ENCODE data around the gene SMPD3.
"Not testable (repeated sequence)": the region's sequence is repeated elsewhere in the genome, so short reads cannot be mapped to it uniquely, and the experiment has no call there.

Gene SMPD3

DNA sequence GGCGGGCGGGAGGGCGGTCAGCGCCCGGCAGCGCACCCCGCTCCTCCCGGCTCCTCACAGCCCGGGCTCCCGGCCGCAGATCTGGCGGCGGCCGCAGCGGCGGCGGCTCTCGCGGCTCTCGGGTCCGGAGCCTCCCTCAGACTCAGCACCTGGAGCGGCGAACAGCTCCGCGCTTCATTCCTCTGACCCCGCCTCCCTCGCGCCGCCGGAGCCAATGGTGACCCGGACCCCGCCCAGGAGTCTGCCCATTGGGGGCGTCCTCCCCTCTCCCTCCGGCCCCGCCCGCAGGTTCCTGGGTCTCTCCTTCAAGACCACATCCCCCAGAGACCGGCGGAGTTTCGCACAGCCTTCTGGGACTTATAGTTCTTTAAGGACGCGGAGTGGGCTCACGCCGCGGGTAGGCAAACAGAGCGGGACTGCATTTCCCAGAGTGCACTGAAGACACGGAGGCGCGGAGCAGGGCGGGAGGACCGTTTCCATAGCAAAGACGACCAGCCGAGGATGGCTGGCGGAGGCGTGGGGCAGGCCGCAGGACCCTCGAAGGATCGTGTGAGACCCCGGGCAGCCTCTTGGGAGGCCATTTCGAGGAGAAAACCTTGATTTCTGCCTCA lies at the start of gene SMPD3:
SMPD3 (minus strand) TSS at position 149 of the 611 bp plus-strand sequence. CDS start 76,327 bp downstream, outside the sequence.
- peak; percentile 97 for DNase-seq (ENCODE audit: low read depth)

GRCh38 chr16:68496689-68497088 lies 48.4 kb upstream of the SMPD3 start:
- DNase-seq (ENCODE audit: low read depth) = no peak

GRCh38 chr16:68494261-68494660 lies 46.0 kb upstream of the SMPD3 start:
- not testable (repeated sequence) for DNase-seq (ENCODE audit: low read depth)

DNA sequence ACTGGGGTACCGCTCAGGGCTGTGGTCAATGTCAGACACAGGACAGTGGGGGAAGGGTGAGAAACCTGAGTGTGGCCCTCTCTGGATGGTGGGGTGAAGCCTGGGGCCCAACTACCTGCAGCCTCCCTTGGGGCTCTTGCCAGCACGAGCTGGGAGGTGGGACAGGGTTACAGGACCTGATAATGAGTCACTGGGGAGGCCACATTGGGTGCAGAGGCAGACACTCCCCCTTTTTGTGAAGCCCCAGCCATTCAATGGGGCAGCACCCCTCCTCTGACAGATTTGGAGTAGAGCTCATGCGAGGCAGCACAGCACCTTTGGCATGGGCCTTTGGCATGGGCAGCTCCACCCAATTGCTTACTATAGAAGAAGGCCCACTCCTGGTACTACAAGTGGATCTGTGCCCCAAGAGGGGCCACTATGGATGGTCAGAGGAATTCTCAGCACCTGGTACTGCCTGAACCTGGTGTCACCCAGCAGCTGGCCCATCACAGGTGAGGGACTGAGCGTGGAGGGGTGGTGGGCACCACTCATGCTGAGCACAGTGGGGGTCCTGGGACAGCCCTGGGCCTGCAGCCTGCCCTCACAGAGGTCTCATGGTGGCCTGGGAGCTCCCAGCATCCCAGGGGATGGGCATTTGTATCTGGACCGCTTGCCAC lies 45.2 kb upstream of the SMPD3 start:
- DNase-seq (ENCODE audit: low read depth) = no peak

- DNase-seq (ENCODE audit: low read depth) = no peak
Measured at GRCh38 chr16:68492543-68493411, 44.5 kb upstream of the SMPD3 start.

- DNase-seq (ENCODE audit: low read depth) = no peak
Measured at GRCh38 chr16:68492151-68492542, 43.8 kb upstream of the SMPD3 start.

GRCh38 chr16:68491576-68491950 lies 43.3 kb upstream of the SMPD3 start:
- no peak for DNase-seq (ENCODE audit: low read depth)

DNA sequence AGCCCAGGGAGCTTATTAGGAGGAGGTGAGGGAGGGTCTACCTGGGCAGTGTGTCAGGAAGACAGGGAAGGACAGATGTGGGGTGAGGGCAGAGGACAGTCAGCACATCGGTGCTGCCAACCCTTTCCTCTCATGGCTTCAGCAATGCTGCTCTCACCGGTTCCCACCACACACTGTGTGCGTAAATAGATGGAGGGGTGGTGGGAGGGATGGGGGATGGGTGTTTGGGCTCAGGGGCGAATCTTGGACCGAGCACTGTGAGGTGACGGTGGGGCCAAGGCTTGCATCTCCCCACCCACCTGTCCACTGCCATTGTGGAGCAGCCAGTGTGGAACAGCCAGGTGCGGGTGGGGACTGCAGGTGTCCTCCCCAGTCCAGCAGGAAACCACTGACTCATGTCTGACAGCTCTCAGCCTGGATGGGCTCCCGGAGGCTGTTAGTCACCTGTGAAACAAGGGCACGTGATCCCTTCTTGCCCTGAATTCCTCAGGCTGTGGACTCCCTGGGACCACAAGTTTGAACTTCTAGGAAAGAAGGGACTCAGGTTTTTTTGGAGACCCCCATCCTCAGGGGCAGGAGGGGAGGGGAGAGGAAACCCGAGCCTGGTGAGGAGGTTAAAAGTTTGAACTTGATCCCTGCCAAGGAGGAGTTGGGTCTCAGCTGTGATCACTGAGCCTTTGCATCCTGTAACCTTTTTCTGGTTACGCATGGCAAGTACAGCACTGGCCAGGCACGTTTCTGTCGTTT lies 42.7 kb upstream of the SMPD3 start:
- no peak for DNase-seq (ENCODE audit: low read depth)

- no peak for DNase-seq (ENCODE audit: low read depth)
Measured at GRCh38 chr16:68490358-68490757, 42.0 kb upstream of the SMPD3 start.

DNA sequence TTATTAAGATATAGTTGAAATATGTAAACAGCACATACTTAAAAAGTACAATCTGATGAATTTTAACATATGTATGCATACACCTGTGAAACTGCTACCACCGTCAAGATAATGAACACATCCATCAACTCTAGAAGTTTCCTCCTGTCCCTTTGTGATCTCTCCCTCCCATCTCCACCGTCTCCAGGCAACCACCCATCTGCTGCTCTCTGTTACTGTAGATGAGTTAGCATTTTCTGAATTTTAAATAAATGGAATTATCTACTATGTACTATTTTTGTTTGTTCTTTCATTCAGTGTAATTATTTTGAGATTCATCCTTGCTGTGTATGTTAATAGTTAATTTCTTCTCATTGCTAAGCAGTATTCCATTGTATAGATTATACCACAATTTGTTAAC lies 40.2 kb upstream of the SMPD3 start:
- DNase-seq (ENCODE audit: low read depth) = no peak

DNA sequence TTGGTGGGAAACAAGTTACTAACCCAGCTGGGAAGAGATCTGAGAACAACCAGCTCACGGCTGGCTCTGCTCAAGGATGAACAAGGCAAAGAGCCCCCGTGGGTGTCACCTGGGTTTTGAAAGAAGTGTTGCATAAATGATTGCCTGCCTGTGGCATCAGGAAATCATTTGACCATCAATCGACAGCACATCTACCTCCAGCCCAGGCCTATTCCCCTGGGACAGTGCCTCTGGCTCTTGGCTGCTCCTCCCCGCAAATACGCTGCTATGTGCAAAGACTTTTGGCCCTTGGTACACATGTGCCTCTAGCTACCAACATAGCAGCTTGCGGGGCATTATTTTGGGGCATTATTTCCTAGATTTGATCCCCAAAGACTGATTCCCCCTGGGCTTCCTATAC lies 39.4 kb upstream of the SMPD3 start:
- DNase-seq (ENCODE audit: low read depth) = no peak

DNA sequence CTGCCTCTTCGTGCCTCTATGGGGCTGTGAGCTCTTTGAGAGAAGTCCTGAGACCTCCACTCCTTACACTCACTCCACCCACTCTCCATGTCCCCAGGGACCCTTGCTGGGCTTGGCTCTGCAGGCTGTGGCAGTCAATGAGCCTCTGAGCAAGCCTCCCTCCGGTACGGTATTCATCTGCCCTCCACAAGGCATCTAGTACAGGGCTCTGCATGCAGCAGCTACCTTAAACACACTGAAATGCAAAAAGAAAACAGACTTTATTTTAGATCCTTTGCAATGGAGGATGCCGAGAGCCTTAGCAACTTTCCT lies 38.9 kb upstream of the SMPD3 start:
- DNase-seq (ENCODE audit: low read depth) = no peak

- DNase-seq (ENCODE audit: low read depth) = no peak
Measured at GRCh38 chr16:68486502-68487202, 38.3 kb upstream of the SMPD3 start.

GRCh38 chr16:68481636-68482035 lies 33.3 kb upstream of the SMPD3 start:
- DNase-seq (ENCODE audit: low read depth) = no peak

DNA sequence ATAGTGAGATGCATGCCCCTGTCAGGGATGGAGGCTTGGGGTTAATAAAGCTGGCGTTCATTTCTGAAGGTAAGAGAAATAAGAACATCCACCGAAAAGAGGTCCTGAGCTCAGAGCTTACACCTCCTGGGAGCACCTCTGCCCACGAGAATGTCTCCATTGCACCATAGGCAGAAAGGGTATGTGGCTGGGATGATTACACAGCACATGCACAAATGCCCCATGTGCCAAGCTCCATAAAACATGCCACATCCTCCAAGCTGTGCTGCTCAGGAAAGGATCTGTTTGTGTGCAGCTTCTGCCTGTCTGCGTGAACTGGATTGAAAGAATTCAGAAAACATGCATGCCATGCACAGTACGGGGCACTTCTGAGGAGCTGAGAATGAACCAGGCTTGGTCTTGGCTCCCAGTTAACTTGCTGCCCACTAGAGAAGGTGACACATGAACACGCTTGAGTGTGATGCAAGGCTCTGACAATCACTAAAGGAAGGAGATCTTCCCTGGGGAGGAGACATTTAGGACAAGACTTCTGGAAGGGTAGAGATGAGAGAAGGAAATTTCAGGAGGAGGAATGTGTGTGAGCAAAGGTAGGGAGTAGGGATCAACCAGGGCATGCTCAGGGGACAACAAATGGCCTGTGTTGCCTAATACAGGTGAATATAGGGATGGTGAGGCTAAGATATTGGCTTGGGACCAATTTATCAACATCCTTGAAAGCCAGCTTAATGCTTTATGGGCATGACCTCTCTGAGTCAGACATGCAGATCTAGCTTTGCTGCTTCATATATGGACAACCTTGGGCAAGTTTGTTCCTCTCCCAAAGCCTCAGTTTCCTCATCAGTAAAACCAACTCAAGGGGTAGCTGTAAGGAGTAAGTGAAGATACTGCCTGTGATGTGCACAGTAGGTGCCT lies 32.0 kb upstream of the SMPD3 start:
- no peak for DNase-seq (ENCODE audit: low read depth)

- DNase-seq (ENCODE audit: low read depth) = no peak
Measured at GRCh38 chr16:68479271-68479670, 31.0 kb upstream of the SMPD3 start.

DNA sequence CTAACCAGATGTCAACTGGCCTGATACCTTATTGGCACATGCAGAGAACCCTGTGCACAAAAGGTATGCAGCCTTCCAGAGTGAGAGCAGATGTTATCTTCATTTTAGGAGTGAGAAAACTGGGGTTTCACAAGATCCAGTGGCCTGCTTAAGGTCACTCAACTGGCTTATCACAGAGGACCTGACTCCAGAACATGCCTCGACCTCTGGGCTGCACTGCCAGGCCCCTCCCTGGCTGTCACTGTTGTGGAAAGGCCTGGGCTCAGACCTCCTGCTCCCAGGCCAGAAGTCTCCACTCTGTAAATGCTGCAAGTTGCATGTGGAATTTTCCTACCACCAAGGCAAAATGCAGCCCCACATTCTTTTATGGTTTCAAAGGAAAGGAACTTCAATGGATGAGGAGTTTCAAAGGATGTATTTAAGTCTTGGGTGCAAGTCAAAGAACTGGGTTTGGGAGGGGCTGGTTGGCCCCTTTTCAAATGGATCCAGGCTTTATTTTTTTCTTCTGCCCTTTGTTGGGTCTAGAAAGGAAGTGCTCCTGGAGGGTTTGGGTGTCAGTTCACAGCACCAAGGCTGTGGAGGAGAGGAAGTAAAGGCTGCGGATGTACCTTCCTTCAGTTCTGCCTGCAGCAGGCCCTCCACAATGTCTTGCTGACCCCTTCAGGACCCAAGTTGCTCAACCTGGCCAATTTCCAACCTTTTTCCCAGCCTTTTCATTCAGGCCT lies 30.4 kb upstream of the SMPD3 start:
- no peak for DNase-seq (ENCODE audit: low read depth)

DNA sequence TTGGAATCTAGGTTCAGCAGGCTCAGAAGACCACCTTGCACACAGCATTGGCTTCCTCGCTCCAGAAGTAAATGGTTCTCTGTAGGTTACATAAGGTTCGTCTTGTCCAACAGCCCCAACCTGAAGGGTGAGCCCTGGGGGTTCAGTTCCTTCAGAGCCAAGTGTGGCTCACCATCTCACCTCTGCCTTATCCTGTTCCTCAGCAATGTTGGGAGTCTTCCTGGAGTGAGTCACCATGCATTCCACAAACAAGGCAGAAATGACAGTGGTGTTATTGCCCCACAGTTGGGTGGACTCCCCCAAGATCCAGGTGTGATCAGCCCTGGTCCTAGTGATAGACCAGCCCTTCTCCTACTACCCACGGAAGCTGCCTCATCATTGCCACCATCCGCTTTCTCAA lies 26.8 kb upstream of the SMPD3 start:
- DNase-seq (ENCODE audit: low read depth) = no peak

- no peak for DNase-seq (ENCODE audit: low read depth)
Measured at GRCh38 chr16:68473358-68474070, 25.2 kb upstream of the SMPD3 start.

DNA sequence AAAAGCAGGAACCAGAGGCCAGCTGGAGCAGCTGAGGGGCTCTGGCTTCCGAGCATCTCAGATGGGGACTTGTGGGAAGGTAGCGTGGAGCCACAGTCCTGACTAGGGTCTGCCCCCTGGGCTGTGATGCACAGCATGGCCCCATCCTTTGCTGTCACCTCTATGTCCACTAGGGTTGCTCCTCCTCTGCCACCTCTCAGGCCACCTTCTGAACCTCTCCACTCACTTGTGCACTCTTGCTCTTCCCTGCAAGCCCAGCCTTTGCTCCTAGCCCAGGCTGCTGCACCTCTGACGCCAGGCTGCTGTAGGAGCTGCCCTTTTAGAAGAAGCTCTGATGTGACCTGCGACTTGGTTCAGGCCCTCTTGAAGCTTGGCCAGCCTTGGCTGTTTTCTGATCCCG lies 24.3 kb upstream of the SMPD3 start:
- no peak for DNase-seq (ENCODE audit: low read depth)
